ENCODE data around the gene TBC1D3K.
"Not testable (repeated sequence)": the region's sequence is repeated elsewhere in the genome, so short reads cannot be mapped to it uniquely, and the experiment has no call there.

TBC1D3K gene

GRCh38 chr17:37924115-37924514 lies at the start of gene TBC1D3K:
TSS of gene TBC1D3K (plus strand) at chr17:37924415. CDS start at chr17:37926000, 1,585 bp downstream.
- DNase-seq: not testable (repeated sequence)

- no peak for DNase-seq
These were observed 39.7 kb upstream of the TBC1D3K start for GRCh38 chr17:37884516-37884915.

- DNase-seq: no peak
These were observed 39.1 kb upstream of the TBC1D3K start for GRCh38 chr17:37885136-37885535.

GRCh38 chr17:37888881-37889280 lies 35.3 kb upstream of the TBC1D3K start:
- no peak for DNase-seq

GRCh38 chr17:37896961-37897360 lies 27.3 kb upstream of the TBC1D3K start:
- DNase-seq: not testable (repeated sequence)
